GM19025 (cell line): ENCODE data around the gene MFSD2B.
"Not testable (repeated sequence)": the region's sequence is repeated elsewhere in the genome, so short reads cannot be mapped to it uniquely, and the experiment has no call there.

Experiments
- ATAC-seq: cut with Tn5 transposase; IDR thresholded peaks from one replicate; pipeline ENCODE4 v1.9.1; 2021; ENCODE audit warnings: mild to moderate bottlenecking, low read depth, moderate library complexity; ENCODE audit not compliant: unreplicated experiment

The MFSD2B gene

GRCh38 chr2:24018241-24018640, 8.4 kb downstream of the MFSD2B start:
- no peak for ATAC-seq

GRCh38 chr2:24019729-24020128, 9.8 kb downstream of the MFSD2B start:
- ATAC-seq, result no peak

GRCh38 chr2:24020244-24020643, 10.4 kb downstream of the MFSD2B start:
- ATAC-seq, result no peak

GRCh38 chr2:24021122-24021998, 11.5 kb downstream of the MFSD2B start:
- no peak for ATAC-seq

- no peak for ATAC-seq
Observed at GRCh38 chr2:24022324-24022974, 12.6 kb downstream of the MFSD2B start.

- no peak for ATAC-seq
Observed at GRCh38 chr2:24022975-24023575, 13.2 kb downstream of the MFSD2B start.

GRCh38 chr2:24024018-24024417, 14.1 kb downstream of the MFSD2B start:
- ATAC-seq, result no peak

GRCh38 chr2:24024996-24025663, 15.2 kb downstream of the MFSD2B start:
- no peak for ATAC-seq

GRCh38 chr2:24026233-24026632, 16.3 kb downstream of the MFSD2B start:
- no peak for ATAC-seq

- no peak for ATAC-seq
Observed at GRCh38 chr2:24038786-24039499, 29.1 kb downstream of the MFSD2B start.

GRCh38 chr2:24040511-24040910, 30.6 kb downstream of the MFSD2B start:
- ATAC-seq, result no peak

- not testable (repeated sequence) for ATAC-seq
Observed at GRCh38 chr2:24043133-24043532, 33.2 kb downstream of the MFSD2B start.

GRCh38 chr2:24045511-24046508, 35.9 kb downstream of the MFSD2B start:
- no peak for ATAC-seq

GRCh38 chr2:24046599-24046929, 36.7 kb downstream of the MFSD2B start:
- no peak for ATAC-seq

GRCh38 chr2:24046930-24047702, 37.2 kb downstream of the MFSD2B start, which contains the start of gene WDCP:
Gene WDCP, minus strand, starts transcription at chr2:24047391. Its CDS starts 7,897 bp downstream, at chr2:24039494.
- peak; percentile 98 for ATAC-seq

- ATAC-seq, result peak; percentile 3
Observed at GRCh38 chr2:24047703-24048033, 37.8 kb downstream of the MFSD2B start.

GRCh38 chr2:24048769-24049484, 39.0 kb downstream of the MFSD2B start:
- no peak for ATAC-seq

GRCh38 chr2:24049485-24050021, 39.7 kb downstream of the MFSD2B start, which contains the start of gene FKBP1B:
Gene FKBP1B, plus strand, starts transcription at chr2:24049741. Its CDS starts 109 bp downstream, at chr2:24049850.
- no peak for ATAC-seq
